Suppressor macrophage treated with lipopolysaccharide for 1 hour (primary cell): ENCODE results near the gene DNASE1L2.
"Not testable (repeated sequence)": the region's sequence is repeated elsewhere in the genome, so short reads cannot be mapped to it uniquely, and the experiment has no call there.

Experiments
- DNase-seq, 3 donors: peaks; one replicate each; pipeline ENCODE4 v3.0.0-alpha.2; 2020 to 2022

DNASE1L2 gene

GRCh38 chr16:2226245-2226793, 9.9 kb upstream of the DNASE1L2 start:
- DNase-seq, result no peak

- DNase-seq, result no peak
Measured at GRCh38 chr16:2226918-2227317, 9.3 kb upstream of the DNASE1L2 start.

GRCh38 chr16:2228161-2228824, 8.0 kb upstream of the DNASE1L2 start:
- no peak for DNase-seq

- no peak for DNase-seq
Measured at GRCh38 chr16:2229091-2229490, 7.2 kb upstream of the DNASE1L2 start.

GRCh38 chr16:2229632-2230250, 6.5 kb upstream of the DNASE1L2 start:
- DNase-seq, result no peak

- DNase-seq, result no peak
Measured at GRCh38 chr16:2230376-2230775, 5.9 kb upstream of the DNASE1L2 start.

GRCh38 chr16:2231016-2231931, 5.0 kb upstream of the DNASE1L2 start:
- no peak for DNase-seq

- no peak for DNase-seq
Measured at GRCh38 chr16:2232094-2232990, 3.9 kb upstream of the DNASE1L2 start.

GRCh38 chr16:2233046-2233775, 3.0 kb upstream of the DNASE1L2 start:
- no peak for DNase-seq

GRCh38 chr16:2233872-2234812, 2.1 kb upstream of the DNASE1L2 start:
- DNase-seq, result no peak

GRCh38 chr16:2234813-2235170, 1.5 kb upstream of the DNASE1L2 start:
- no peak for DNase-seq

- no peak for DNase-seq
Measured at GRCh38 chr16:2235234-2235651, 1.0 kb upstream of the DNASE1L2 start.

GRCh38 chr16:2235695-2236336, 428 bp upstream of the DNASE1L2 start:
- no peak for DNase-seq

- DNase-seq, result no peak
Measured at GRCh38 chr16:2237102-2237482, 848 bp downstream of the DNASE1L2 start.

GRCh38 chr16:2237493-2238149, 1.4 kb downstream of the DNASE1L2 start:
- no peak for DNase-seq

GRCh38 chr16:2238150-2238837, 2.0 kb downstream of the DNASE1L2 start:
- DNase-seq, result no peak

- no peak for DNase-seq
Measured at GRCh38 chr16:2238838-2239675, 2.8 kb downstream of the DNASE1L2 start.

GRCh38 chr16:2240331-2240730, 4.1 kb downstream of the DNASE1L2 start:
- DNase-seq, result not testable (repeated sequence)
